ENCODE measurements around the gene TBC1D5.

Gene TBC1D5

GRCh38 chr3:17745301-17745700, 2.9 kb upstream of the TBC1D5 start:
- no peak for TF ChIP-seq TAF1 (IDR thresholded peaks at IDR 0.05; ENCODE audit: borderline replicate concordance, insufficient read depth, low read length)
- TF ChIP-seq SIN3A (IDR thresholded peaks at IDR 0.05; ENCODE audit: borderline replicate concordance, insufficient read depth, low read length), result no peak
- TF ChIP-seq POLR2AphosphoS5 (IDR thresholded peaks at IDR 0.05; ENCODE audit: low read depth, low read length), result no peak
- TF ChIP-seq FOXP2 (optimal IDR thresholded peaks at IDR 0.05; ENCODE audit: borderline replicate concordance, extremely low read depth, extremely low read length, insufficient read depth), result no peak
- no peak for TF ChIP-seq REST (IDR thresholded peaks at IDR 0.05; ENCODE audit: insufficient read depth in 1 of 2, low read depth in 2 of 2, low read length in 2 of 2)

- no peak for TF ChIP-seq SIN3A (IDR thresholded peaks at IDR 0.05; ENCODE audit: borderline replicate concordance, insufficient read depth, low read length)
- no peak for TF ChIP-seq REST (IDR thresholded peaks at IDR 0.05; ENCODE audit: insufficient read depth in 1 of 2, low read depth in 2 of 2, low read length in 2 of 2)
These were observed 2.3 kb upstream of the TBC1D5 start for GRCh38 chr3:17744693-17745092.

GRCh38 chr3:17743658-17743995, 1.2 kb upstream of the TBC1D5 start:
- TF ChIP-seq SIN3A (IDR thresholded peaks at IDR 0.05; ENCODE audit: borderline replicate concordance, insufficient read depth, low read length) (no peak), FOXP2 (optimal IDR thresholded peaks at IDR 0.05; ENCODE audit: borderline replicate concordance, extremely low read depth, extremely low read length, insufficient read depth) (no peak), POLR2AphosphoS5 (IDR thresholded peaks at IDR 0.05; ENCODE audit: low read depth, low read length) (no peak), REST (IDR thresholded peaks at IDR 0.05; ENCODE audit: insufficient read depth in 1 of 2, low read depth in 2 of 2, low read length in 2 of 2) (no peak), TAF1 (IDR thresholded peaks at IDR 0.05; ENCODE audit: borderline replicate concordance, insufficient read depth, low read length) (no peak)

- no peak for TF ChIP-seq SIN3A (IDR thresholded peaks at IDR 0.05; ENCODE audit: borderline replicate concordance, insufficient read depth, low read length)
- TF ChIP-seq FOXP2 (optimal IDR thresholded peaks at IDR 0.05; ENCODE audit: borderline replicate concordance, extremely low read depth, extremely low read length, insufficient read depth), result no peak
- TF ChIP-seq POLR2AphosphoS5 (IDR thresholded peaks at IDR 0.05; ENCODE audit: low read depth, low read length), result peak; percentile 73; the same call in 1 of the 2 replicates
- TF ChIP-seq REST (IDR thresholded peaks at IDR 0.05; ENCODE audit: insufficient read depth in 1 of 2, low read depth in 2 of 2, low read length in 2 of 2), result no peak
- no peak for TF ChIP-seq TAF1 (IDR thresholded peaks at IDR 0.05; ENCODE audit: borderline replicate concordance, insufficient read depth, low read length)
These were observed 638 bp upstream of the TBC1D5 start for GRCh38 chr3:17742880-17743657.

Measured in PFSK-1 (cell line).